Stimulated activated CD4-positive, alpha-beta T cell treated with anti-CD3 and anti-CD28 coated beads, Interleukin-12 subunit alpha, Interleukin-12 subunit beta, amount 100 ng/mL, for 24 hours (primary cell): ENCODE data around the gene CDK3.

ENCODE experiments used
- DNase-seq, 2 experiments: peaks; one replicate each; pipeline ENCODE4 v3.0.0-alpha.2; 2020; ENCODE audit warnings: low read depth in 2 of 2

Gene CDK3

DNA sequence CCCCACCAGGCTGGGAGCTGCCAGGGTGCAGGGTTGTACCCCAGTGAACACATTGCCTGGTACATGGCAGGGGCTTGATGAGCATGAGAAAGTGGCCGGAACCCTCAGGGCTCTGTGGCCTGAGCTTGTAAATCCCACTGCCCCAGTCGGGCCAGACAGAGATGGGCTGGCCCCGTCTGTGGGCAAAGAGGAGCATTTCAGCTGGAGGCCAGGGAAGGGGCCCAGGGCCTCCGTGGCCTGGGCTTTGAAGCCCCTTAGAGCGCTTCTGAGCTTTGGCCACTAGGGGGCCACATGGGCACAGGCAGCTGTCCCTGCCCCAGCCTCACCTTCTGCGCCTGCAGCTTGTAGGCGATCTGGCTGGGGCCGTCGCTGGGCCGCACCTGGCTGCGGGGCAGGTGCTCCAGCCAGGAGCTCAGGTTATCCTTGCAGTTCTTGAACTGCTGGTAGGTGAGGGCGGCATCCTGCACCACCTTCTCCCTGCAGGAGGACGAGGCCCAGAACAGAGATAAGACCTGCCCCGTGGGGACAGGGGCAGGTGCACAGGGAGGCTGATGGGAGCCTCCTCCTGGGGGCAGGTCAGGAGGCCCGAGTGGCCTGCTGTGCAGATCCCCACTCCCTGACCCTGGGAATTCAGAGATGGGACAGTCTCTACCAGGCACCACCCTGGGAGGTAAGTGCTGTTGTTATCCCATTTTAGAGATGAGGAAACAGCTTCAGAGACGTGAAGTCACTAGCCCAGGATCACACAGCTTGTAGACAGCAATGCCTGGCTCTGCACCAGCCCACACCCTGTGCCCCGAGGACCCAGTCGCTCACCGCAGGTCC lies 13.7 kb downstream of the CDK3 start:
- peak; percentile 59 to 73 for DNase-seq

DNA sequence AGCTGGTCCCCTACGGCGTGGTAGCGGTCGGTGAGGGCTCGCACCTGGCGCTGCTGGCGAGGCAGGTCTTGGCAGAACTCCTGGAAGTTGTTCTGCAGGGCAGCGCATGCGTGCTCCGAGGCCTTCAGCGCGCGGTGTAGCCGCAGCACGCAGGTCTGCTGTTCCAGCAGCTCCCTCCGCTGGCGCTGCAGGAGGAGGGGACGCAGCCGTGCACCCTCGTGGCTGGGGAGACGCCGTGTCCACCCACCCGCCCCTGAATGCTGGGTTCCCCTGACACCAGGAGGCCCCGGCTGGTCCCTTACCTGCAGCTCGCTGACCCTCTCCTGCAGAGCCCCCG lies 14.2 kb downstream of the CDK3 start:
- DNase-seq = no peak

DNA sequence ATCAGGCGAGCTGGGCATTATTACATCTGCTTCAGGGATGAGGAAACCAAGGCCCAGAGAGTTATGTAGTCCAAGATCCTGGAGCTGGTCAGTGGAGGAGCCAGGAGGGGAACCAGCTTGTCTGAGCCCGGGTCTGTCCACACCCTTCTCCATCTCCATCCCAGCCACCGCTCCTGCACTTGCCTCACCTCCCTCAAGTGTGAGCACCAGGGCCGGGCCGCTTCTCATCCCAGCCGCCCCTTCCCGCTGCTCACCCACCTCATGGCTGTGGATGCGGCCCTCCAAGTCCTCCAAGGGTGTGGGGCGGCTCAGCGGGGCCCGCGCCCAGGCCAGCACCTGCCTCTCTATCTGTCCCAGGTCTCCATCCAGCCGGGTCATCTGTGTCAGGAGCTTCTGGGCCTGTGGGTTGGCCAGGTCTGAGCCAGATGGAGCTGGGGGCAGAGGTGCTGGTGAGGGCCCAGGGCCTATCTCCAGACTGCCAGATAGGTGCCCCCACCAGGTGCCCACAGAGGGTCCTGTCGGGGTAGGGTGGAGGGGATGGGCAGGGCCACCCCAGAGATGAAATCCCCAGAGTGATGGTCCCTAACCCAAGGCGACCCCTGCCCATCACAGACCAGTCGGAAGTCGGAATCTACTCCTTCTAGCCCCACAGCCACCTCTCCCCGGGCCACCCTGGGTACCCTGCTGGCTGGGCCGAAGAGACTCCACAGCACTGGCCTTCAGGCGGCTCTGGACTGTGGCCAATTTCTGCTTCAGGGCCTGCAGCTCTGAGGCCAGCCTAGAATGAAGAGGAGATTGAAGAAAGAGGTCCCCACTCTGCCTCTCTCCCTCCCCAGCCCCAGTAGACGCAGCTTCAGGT lies 17.1 kb downstream of the CDK3 start:
- DNase-seq = no peak

DNA sequence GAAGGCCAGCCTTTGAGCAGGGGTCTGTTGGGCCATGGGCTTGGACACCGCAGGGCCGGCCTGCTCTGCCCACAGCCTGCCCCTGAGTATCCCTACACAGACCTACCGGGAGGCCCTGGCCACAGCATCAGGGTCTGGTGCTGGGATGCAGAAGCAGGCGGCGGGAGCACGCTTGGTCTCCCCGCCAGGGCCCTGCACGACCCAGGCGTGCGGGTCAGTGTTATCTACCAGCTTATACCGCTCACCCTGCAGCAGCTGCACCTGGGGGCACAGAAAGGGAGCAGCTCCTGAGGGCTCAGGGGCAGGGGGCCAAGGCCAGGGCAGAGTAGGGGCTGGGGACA lies 17.7 kb downstream of the CDK3 start:
- no peak for DNase-seq

DNA sequence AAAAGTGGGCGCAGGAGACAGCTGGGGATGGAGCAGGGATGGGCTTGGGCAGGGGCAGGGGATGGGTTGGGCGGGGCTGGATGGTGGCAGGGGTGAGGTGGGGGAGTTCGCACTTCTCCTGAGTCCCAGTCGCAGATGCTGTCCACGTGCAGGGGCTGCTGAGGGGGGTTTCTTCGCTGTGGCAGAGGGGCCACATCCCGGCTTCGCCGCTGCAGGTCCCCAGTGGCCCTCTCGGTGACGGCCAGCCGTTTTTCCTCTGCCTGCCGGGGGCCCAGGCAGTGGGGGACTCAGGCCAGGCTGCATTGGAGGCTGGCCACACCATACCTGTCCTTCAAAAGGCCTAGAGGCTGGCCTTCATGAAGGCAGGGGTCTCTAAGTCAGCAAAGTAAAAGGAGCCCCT lies 18.1 kb downstream of the CDK3 start:
- no peak for DNase-seq

DNA sequence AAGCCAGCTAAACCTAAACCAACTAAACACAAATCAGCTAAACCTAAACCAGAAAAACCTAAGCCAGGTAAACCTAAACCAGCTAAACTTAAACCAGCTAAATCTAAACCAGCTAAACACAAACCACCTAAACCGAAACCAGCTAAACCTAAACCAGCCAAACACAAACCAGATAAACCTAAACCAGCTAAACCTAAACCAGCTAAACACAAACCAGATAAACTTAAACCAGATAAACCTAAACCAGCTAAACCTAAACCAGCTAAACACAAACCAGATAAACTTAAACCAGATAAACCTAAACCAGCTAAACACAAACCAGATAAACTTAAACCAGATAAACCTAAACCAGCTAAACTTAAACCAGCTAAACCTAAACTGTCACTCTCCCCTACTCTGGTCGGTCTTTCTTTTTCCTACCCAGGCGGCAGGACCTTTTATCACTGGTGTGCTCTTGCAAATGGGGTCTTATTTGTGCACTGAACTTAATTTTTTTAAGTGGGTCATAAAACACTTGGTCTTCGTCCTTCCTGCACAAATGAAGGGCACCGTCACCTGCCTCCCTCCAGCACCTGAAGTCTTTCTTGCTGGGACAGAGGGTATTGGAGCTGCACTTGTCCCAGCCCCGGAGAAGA lies 19.3 kb downstream of the CDK3 start:
- no peak for DNase-seq

DNA sequence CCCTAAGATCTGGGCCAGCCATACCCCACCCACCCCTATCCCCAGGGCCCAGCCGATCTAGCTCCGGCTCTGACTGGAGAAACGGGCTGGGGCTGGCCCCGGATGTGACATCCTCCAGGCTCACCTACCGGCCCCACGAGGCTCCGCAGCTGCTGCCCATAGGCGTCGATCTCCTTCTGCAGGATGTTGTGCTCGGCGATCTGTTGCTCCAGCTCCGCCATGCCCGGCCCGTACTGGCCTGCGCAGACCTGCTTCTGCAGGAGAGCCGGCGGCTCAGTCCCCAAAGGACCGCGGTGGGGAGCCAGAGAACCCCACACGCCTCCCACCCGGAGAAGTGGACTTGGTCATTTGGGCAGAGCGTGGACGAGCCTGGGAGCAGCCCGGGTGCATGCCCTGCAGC lies 21.6 kb downstream of the CDK3 start:
- no peak for DNase-seq

DNA sequence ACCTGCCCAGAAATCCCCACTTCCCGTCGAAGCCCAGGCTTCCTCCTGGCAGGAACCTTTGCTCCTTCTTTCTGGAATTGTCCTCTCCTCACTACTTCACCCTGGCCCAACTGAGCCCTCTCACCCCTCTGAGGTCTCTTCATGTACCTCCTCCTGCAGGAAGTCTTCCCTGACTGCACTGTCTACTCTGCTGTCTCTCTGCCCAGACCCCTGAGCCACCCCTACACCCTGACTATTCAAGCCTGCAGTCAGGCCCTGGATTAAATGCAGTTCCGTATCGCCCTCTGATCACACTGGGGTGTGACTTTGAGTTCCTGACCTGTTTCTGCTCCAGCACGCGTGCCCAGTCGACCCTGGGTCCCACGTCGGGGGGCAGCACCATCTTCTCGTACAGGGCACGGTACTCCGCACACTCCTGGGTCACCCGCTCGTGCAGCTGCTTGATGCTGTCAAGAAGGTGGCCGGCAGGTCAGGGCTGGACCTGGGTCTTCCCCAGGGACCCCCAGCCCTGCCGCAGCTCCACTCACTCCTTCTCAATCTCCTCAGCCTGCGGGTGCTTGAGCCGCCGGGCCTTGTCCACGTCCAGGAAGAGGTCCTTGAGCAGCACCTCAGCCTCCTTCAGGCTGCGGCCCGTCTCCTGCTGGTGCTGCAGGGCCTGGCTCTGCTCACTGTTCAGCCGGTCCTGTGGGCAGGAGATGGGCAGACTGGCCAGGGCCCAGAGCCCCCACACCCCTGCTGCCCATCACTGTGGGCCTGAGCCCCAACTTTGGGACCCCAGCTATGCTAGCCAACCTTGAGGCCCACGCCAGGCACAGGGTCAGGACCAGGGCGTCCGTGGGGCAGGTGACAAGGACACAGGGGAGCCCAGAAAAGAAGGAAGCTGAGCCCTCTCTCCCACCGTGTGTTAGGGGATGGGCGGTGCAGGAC lies 22.6 kb downstream of the CDK3 start:
- no peak for DNase-seq

DNA sequence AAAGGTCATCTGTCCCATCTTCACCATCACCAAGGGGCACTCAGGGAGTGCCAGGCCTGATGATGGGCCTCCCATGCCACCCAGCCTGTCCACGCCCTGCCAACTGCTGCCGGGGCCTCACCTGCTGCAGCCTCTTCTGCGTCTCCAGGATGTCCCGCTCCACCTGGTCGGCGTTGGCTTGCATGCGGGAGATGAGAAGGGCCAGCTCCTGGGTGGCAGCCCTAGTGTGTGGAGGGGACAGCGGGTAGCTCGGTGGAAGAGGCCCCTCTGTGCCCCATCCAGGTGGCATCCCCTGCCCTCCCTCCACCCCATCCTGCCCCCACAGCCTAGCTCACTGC lies 23.2 kb downstream of the CDK3 start:
- DNase-seq = no peak

DNA sequence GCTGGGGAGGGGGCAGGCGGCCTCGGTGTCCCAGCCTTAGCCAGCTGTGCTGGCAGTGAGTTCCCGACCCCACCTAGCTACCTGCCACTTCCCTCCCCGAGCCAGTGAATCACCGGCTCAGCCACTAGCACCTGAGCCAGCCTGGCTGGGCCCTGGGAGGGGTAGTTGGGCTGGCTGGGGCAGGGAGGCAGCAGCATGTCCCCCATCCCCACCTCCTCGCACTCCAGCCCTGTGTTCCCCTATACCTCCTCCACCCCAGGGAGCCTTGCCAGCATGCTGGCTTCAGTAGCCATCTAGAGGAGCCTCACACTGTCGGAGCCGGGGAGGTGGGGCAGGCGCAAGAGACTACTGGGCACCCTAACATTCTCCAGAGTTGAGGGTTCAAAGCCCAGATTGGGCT lies 23.7 kb downstream of the CDK3 start:
- DNase-seq = no peak

DNA sequence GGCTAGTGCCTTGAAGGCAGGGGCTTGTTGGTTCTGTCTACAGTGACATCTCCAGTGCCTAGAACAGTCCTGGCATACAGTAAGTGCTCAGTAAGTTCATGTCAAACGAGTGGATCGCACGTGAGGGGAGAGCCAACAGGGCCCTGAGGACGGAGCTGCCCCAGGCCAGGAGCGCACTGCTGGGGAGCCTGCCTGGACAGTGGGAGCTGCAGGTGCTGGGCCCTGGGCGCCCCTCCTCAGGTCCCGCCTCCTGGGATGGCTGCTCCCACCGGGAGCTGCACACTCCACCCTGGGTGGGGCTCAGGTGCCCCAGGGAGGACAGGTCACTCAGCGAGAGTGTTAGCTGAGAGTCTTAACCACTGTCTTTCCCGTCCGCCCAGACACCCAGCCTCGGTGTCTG lies 24.6 kb downstream of the CDK3 start:
- DNase-seq = no peak

DNA sequence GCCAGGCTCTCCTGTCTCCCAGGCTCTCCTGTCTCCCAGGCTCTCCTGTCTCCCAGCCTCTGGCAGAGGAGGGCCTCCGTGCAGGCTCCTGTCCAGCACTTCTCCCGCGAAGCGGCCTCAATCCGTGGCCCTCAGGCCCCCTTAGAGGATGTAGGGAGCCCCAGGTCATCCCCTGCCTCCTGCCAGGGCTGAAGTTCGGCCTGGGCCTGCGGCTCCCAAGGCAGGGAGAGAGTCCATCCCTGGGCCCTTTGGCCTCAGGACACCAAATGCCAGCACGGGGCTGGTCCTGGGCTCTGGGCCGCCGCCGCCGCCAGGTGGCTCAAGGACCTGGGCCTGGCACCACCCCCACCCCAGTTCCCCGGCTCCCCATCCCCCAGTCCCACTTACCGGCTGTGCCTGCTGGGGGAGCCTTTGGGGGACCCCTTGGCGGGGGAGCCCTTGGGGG lies 26.1 kb downstream of the CDK3 start:
- no peak for DNase-seq

DNA sequence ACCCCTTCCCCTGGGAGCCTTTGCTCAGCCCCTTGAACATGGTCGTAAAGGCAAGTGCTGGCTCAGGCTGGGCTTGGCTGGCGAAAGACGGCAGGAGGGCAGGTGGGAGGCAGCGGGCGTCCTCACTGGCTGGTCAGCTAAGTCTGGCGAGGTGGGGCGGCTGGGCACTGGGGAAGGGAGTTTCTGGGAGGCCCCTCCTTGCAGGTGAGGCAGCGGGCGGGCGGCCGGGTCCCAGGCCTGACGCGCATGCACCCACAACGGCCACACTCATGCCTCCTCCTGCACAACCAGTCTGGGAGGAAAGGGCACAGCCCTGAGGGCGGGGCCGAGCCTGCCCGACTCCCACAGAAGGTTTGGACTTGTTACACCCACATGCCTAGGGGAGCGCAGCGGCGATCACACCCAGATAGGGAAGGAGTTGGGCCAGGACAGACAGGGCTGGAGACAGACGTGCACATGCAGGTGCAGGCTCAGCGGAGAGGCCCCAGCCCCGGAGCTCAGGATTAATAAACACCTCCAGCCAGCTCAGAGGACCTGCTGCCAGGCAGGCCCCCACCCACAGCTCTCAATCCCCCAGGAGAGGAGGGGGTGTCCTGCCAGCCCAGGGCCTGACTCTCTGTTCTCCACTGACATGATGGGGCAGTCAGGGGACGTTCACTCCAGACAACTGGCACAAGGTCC lies 26.6 kb downstream of the CDK3 start, which contains the start of gene EVPL:
Gene EVPL, minus strand, starts transcription at position 148 of the 681 bp plus-strand sequence. Its CDS starts 108 bp downstream, at position 40.
- no peak for DNase-seq

DNA sequence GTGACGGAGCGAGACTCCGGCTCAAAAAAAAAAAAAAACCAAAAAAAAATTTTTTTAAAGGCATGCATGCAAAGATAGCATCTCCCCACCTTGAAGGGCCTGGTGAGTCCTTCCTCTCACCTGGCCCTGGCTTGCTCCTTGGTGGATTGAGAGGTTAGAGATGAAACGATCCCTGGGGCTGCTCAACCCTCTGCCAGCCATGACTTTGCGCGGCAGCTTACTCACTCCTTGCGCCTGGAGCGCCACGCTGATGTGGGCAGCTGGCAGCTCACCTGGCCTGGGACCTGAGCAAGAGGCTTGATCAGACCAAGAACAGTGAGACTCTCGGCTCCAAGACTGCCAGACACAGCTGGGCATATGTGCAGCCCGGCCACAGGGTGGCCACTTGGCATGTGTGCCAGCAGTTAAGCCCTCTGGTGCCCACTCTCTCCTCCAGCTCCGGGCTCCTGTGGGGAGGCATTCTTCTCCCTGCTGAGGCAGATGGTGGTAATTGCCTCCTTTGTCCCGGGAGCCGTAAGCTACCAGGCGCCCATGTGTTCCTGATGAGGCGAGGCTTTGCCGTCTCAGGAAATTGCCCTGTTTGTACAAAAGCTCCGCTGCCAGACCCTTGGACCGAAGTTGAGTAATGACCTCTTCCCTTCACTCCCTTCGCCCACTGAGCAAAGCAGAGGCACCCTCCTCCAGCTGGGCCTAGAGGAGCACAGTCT lies 31.6 kb downstream of the CDK3 start:
- no peak for DNase-seq

DNA sequence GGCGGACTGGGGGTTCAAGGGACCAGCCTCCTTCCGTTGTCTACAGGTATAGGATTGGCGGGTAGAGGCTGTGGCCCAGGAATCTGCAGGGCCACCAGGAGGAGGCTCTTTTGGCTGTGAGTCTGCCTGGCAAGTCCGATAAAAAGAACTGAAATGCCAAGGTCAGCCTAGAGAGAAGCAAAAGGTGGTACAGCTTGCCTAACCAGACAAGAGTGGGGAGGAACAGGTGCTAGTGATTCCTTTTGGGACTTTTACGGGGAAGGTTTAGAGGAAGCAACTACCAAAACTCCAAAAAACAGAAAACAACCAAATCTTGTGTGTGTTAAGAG lies 32.1 kb downstream of the CDK3 start:
- no peak for DNase-seq

DNA sequence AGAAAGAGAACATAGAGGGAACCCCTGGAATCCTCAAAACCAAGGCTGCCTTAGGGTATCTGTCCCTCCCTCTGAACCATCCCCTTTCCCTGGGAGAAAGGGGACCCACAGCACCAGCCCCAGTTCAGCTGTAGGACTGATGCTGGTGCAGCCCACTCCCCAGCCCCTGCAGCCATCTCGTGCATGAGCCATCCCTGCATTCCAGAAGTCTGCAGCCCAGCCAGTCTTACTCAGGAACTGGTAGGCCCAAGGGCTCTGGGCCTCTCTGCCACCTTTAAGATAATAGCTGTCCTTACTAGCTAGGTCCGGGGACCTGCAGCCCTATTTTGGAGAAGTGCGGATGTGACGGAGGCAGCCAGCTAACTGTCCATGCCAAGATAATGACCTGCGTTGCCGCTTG lies 32.5 kb downstream of the CDK3 start:
- no peak for DNase-seq

DNA sequence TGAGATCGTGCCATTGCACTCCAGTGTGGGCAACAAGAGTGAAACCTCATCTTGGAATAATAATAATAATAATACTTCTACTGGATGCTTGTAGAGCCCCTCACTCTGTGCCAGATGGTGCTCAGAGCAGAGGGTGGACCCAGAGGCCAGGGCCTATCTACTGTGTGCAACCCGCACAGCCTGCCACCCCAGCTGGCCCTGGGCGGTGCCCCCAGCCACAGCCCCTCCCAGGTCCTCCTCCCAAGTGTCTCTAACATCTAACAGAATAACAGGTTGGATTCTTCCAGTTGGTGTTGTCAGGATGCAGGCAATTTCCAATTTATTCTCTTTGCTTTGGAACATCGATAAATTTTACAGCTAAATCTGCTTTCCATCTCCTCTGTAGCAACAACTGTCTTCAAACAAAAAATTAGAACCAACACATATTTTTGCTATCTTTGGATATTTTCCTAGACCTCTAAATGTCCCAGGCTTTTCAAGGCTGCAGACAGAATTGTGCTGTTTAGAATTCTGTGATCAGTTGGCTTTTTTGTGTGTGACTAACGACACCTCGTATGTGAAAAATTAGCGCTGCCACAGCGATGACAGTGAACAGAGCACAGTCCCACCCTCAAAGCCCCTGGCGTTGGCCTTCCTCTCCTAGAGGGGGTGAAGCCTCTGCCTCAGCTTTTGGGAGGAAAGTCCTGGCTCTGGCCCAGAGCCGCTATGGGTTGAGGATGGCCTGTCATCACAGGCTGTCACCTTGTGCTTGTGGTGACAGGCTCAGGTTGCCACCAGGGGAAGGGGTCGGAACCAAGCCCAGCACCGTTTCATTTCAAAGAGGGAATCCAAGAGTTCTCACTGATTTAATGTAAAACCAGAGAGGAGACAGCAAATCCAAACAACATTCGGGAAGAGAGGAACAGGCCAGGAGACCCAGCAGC lies 34.0 kb downstream of the CDK3 start:
- no peak for DNase-seq

DNA sequence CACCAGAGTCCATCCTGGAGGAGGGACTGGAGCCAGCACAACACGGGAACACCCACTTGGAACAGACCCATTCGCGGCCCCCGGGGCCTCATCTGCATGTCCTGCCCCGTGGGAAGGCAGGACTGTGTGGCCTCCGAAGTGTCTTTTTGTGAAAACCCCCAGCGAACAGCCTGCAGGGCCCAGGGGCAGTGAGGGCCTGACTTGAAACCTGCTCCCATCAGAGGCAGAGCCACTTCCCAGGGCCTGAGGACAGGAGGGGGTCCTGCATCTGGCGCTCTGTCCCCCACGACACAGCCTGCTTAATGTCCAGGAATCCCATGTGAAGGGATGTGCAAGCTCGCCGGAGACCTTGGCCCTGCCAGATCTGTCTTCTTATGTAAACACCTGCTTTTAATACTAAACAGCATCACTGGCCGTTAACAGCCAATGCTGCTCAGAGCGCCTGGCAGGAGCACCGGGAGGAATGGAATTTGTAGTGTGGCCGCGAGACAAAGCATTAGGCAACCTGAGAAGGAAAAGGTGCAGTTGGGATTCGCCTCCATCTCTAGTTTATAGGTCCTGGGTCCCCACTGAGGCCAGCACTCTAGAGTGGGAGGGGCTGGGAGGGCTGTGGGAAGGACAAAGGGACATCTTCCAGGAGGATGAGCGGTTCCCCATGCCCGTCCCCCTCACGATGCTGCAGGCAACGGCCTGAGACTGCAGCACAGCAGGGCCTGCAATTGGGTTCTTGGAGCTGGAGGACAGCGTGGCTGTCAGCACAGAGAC lies 36.0 kb downstream of the CDK3 start:
- no peak for DNase-seq

DNA sequence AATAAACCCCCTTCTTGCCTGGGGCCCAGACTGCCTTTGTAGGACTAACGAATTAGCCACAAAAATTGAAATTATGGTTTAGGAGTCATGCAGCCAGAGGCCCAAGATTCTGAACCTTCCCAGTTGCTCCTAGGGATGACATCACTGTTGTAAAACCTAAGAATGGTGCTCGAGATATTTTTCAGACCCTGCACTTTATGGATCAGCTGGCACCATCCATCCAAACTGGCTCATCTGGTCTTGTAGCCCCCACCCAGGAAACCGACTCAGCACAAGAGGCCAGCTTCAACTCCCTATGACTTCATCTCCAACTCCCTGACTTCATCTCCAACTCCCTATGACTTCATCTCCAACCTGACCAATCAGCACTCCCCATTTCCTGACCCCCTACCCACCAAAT lies 37.4 kb downstream of the CDK3 start:
- DNase-seq = no peak
